Measurements from ENCODE around the gene PGPEP1. TPM values are rescaled to one million over a fixed set of nuclear protein-coding genes. Genes with fewer than 3 reads are reported as not detected.

Gene PGPEP1
- total and polyA plus RNA-seq, 2 donors (not counting 3 experiments of a cell fraction or from before 2014, with no cell fraction given): 9.9 to 27.2 TPM

DNA sequence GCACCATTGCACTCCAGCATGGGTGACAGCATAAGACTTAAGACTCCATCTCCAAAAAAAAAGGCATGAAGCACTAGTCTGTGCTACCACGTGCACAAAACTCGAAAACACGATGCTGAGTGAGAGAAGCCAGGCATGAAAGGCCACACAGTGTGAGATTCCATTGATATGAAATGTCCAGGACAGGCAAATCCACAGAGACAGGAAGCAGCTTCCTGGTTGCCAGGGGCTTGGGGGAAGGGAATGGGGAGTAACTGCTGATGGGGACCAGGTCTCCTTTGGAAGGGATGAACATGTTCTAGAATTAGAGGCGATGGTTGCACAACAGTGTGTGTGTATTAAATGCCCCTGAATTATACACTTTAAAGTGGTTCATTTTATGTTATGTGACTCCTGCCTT, 43.1 kb upstream of the PGPEP1 start:
- dilution Hi-C loops (cut with MboI; ENCODE audit: extremely low pct_ligation_motif_present, low sequenced_read_pairs) (no loop called here), intact Hi-C loops (cut with micrococcal nuclease) (no loop called here)
- Histone ChIP-seq H3K27ac (ENCODE audit: insufficient read depth, low read depth, low read length) (no peak overlapping the region), H4K20me1 (replicated peaks; ENCODE audit: control insufficient read depth, extremely low read depth, insufficient read depth, low read length) (no peaks in the 10 kb centered on the region), H3K27me3 (ENCODE audit: control insufficient read depth in 2 of 2, insufficient read depth in 2 of 2, low read length in 2 of 2) (no peaks in the 10 kb centered on the region), H3K9me3 (replicated peaks; ENCODE audit: control insufficient read depth, insufficient read depth, low read length) (no peaks in the 10 kb centered on the region), H3K9ac (replicated peaks; ENCODE audit: extremely low read depth, insufficient read depth, low read length) (no peak overlapping the region), H2AFZ (ENCODE audit: low read depth, low read length) (no peak overlapping the region), H3K9me1 (replicated peaks; ENCODE audit: control insufficient read depth, extremely low read depth, insufficient read depth, low read length) (no peaks in the 10 kb centered on the region), H3K4me1 (ENCODE audit: control insufficient read depth, extremely low read depth, insufficient read depth, low read length) (peaks cover 8% of the 10 kb centered on the region), H3K79me2 (ENCODE audit: control insufficient read depth, insufficient read depth, low read length) (no peaks in the 10 kb centered on the region), H3K4me2 (ENCODE audit: insufficient read depth, low read length) (no peak overlapping the region), H3K4me3 (replicated peaks in 1 of 3; ENCODE audit: insufficient read depth in 1 of 3, low read depth in 1 of 3, low read length in 3 of 3) (no peak overlapping the region), H3K36me3 (ENCODE audit: control insufficient read depth in 2 of 2, extremely low read depth in 1 of 2, insufficient read depth in 2 of 2, low read length in 2 of 2) (no peaks in the 10 kb centered on the region)
- TF ChIP-seq CTCF (IDR thresholded peaks at IDR 0.05; ENCODE audit: extremely low read depth in 1 of 2, insufficient read depth in 1 of 2, low read depth in 1 of 2, low read length in 2 of 2) (no peak), FOS (IDR thresholded peaks at IDR 0.05; ENCODE audit: borderline replicate concordance, insufficient read depth, low read length) (no peak), MYC (IDR thresholded peaks at IDR 0.05; ENCODE audit: low read depth, low read length) (no peak), JUN (IDR thresholded peaks at IDR 0.05; ENCODE audit: borderline replicate concordance, insufficient read depth, insufficient read length, low read depth) (no peak), POLR2AphosphoS5 (IDR thresholded peaks at IDR 0.05; ENCODE audit: insufficient read depth, low read depth, low read length) (no peak), MAX (IDR thresholded peaks at IDR 0.05; ENCODE audit: insufficient read depth, insufficient read length) (no peak), GATA2 (IDR thresholded peaks at IDR 0.05; ENCODE audit: insufficient read depth, insufficient read length, low read depth, low read length) (no peak), POLR2A (IDR thresholded peaks at IDR 0.05; ENCODE audit: low read depth, low read length) (no peak), EZH2 (IDR thresholded peaks at IDR 0.05; ENCODE audit: borderline replicate concordance, low read depth, low read length, severe bottlenecking) (no peak)
- ChIA-PET CTCF (no interaction called here), POLR2A (no interaction called here)
- FAIRE-seq: no peak
- no TSS peak for BruUV-seq (replicated peaks)
- no peak for DNase-seq (ENCODE audit: low read depth, low spot score)
